IPS-15b (cell line): ENCODE measurements around the gene SLCO3A1.

Source experiments
- H3K27me3 ChIP-seq: one replicate; pipeline ENCODE4 v1.6.1; 2013; ENCODE audit warnings: low read length; ENCODE audit not compliant: control insufficient read depth, insufficient read depth
- H3K36me3 ChIP-seq: one replicate; pipeline ENCODE4 v1.6.1; 2013; ENCODE audit warnings: low read length; ENCODE audit not compliant: control insufficient read depth, insufficient read depth
- H3K4me1 ChIP-seq: one replicate; pipeline ENCODE4 v1.6.1; 2013; ENCODE audit warnings: mild to moderate bottlenecking, low read length; ENCODE audit not compliant: control insufficient read depth, insufficient read depth
- H3K4me3 ChIP-seq: one replicate; pipeline ENCODE4 v1.5.1; 2013; ENCODE audit warnings: low read depth, low read length
- H3K9ac ChIP-seq: one replicate; pipeline ENCODE4 v1.6.1; 2013; ENCODE audit warnings: low read depth, mild to moderate bottlenecking, low read length
- H3K9me3 ChIP-seq: one replicate; pipeline ENCODE4 v1.6.1; 2013; ENCODE audit warnings: mild to moderate bottlenecking, low read length; ENCODE audit not compliant: control insufficient read depth, insufficient read depth

Gene SLCO3A1

GRCh38 chr15:92087211-92087610 lies 233.7 kb downstream of the SLCO3A1 start:
- H3K4me3 ChIP-seq, result no peak overlapping the region
- no peaks in the 10 kb centered on the region for H3K9me3 ChIP-seq
- H3K4me1 ChIP-seq, result no peaks in the 10 kb centered on the region
- H3K36me3 ChIP-seq, result no peaks in the 10 kb centered on the region
- H3K27me3 ChIP-seq, result no peaks in the 10 kb centered on the region
- no peak overlapping the region for H3K9ac ChIP-seq

- no peaks in the 10 kb centered on the region for H3K36me3 ChIP-seq
- H3K9ac ChIP-seq, result no peak overlapping the region
- H3K9me3 ChIP-seq, result no peaks in the 10 kb centered on the region
- H3K4me1 ChIP-seq, result no peaks in the 10 kb centered on the region
- H3K4me3 ChIP-seq, result no peak overlapping the region
- no peaks in the 10 kb centered on the region for H3K27me3 ChIP-seq
These were observed 237.7 kb downstream of the SLCO3A1 start for GRCh38 chr15:92091155-92091734.

- Histone ChIP-seq H3K4me3 (no peak overlapping the region), H3K9me3 (no peaks in the 10 kb centered on the region), H3K9ac (no peak overlapping the region), H3K36me3 (no peaks in the 10 kb centered on the region), H3K27me3 (no peaks in the 10 kb centered on the region), H3K4me1 (no peaks in the 10 kb centered on the region)
These were observed 239.0 kb downstream of the SLCO3A1 start for GRCh38 chr15:92092289-92093105.

- Histone ChIP-seq H3K9ac (no peak overlapping the region), H3K27me3 (no peaks in the 10 kb centered on the region), H3K9me3 (no peaks in the 10 kb centered on the region), H3K36me3 (no peaks in the 10 kb centered on the region), H3K4me1 (peaks cover 8% of the 10 kb centered on the region), H3K4me3 (no peak overlapping the region)
These were observed 242.2 kb downstream of the SLCO3A1 start for GRCh38 chr15:92095693-92096092.

- peaks cover 15% of the 10 kb centered on the region for H3K4me1 ChIP-seq
- H3K36me3 ChIP-seq, result no peaks in the 10 kb centered on the region
- no peaks in the 10 kb centered on the region for H3K9me3 ChIP-seq
- no peak overlapping the region for H3K4me3 ChIP-seq
- no peak overlapping the region for H3K9ac ChIP-seq
- no peaks in the 10 kb centered on the region for H3K27me3 ChIP-seq
These were observed 244.1 kb downstream of the SLCO3A1 start for GRCh38 chr15:92097474-92098178.

- Histone ChIP-seq H3K36me3 (no peaks in the 10 kb centered on the region), H3K27me3 (no peaks in the 10 kb centered on the region), H3K4me3 (no peak overlapping the region), H3K4me1 (peaks cover 15% of the 10 kb centered on the region), H3K9me3 (no peaks in the 10 kb centered on the region), H3K9ac (no peak overlapping the region)
These were observed 245.4 kb downstream of the SLCO3A1 start for GRCh38 chr15:92098869-92099268.

GRCh38 chr15:92100301-92100700 lies 246.8 kb downstream of the SLCO3A1 start:
- no peaks in the 10 kb centered on the region for H3K36me3 ChIP-seq
- no peak overlapping the region for H3K9ac ChIP-seq
- no peaks in the 10 kb centered on the region for H3K27me3 ChIP-seq
- no peak overlapping the region for H3K4me3 ChIP-seq
- H3K4me1 ChIP-seq, result peaks cover 15% of the 10 kb centered on the region
- H3K9me3 ChIP-seq, result no peaks in the 10 kb centered on the region

- Histone ChIP-seq H3K4me3 (no peak overlapping the region), H3K9ac (no peak overlapping the region), H3K4me1 (peaks cover 15% of the 10 kb centered on the region), H3K36me3 (no peaks in the 10 kb centered on the region), H3K9me3 (no peaks in the 10 kb centered on the region), H3K27me3 (no peaks in the 10 kb centered on the region)
These were observed 247.2 kb downstream of the SLCO3A1 start for GRCh38 chr15:92100751-92101150.

GRCh38 chr15:92101708-92102394 lies 248.3 kb downstream of the SLCO3A1 start:
- no peaks in the 10 kb centered on the region for H3K9me3 ChIP-seq
- H3K4me3 ChIP-seq, result no peak overlapping the region
- H3K36me3 ChIP-seq, result no peaks in the 10 kb centered on the region
- no peaks in the 10 kb centered on the region for H3K27me3 ChIP-seq
- peaks cover 15% of the 10 kb centered on the region for H3K4me1 ChIP-seq
- H3K9ac ChIP-seq, result no peak overlapping the region

GRCh38 chr15:92102395-92102755 lies 248.9 kb downstream of the SLCO3A1 start:
- Histone ChIP-seq H3K9me3 (no peaks in the 10 kb centered on the region), H3K27me3 (no peaks in the 10 kb centered on the region), H3K36me3 (no peaks in the 10 kb centered on the region), H3K9ac (no peak overlapping the region), H3K4me3 (no peak overlapping the region), H3K4me1 (peaks cover 15% of the 10 kb centered on the region)

- Histone ChIP-seq H3K36me3 (no peaks in the 10 kb centered on the region), H3K4me3 (no peak overlapping the region), H3K4me1 (peaks cover 7% of the 10 kb centered on the region), H3K27me3 (no peaks in the 10 kb centered on the region), H3K9ac (no peak overlapping the region), H3K9me3 (no peaks in the 10 kb centered on the region)
These were observed 250.6 kb downstream of the SLCO3A1 start for GRCh38 chr15:92104072-92104471.
